Activated effector memory CD4-positive, alpha-beta T cell treated with Interleukin-2 at 50 U/mL for 16 hours (primary cell): ENCODE results near the gene HLCS.

Experiments used
- DNase-seq: peaks from one replicate; pipeline ENCODE4 v3.0.0-alpha.2; 2020

Gene HLCS

GRCh38 chr21:36803816-36804439, 162.5 kb downstream of the HLCS start:
- no peak for DNase-seq

- DNase-seq, result no peak
These were observed 163.3 kb downstream of the HLCS start for GRCh38 chr21:36803051-36803645.

- no peak for DNase-seq
These were observed 165.7 kb downstream of the HLCS start for GRCh38 chr21:36800734-36801133.

GRCh38 chr21:36799869-36800268, 166.6 kb downstream of the HLCS start:
- no peak for DNase-seq

- DNase-seq, result no peak
These were observed 168.0 kb downstream of the HLCS start for GRCh38 chr21:36798491-36798890.

- no peak for DNase-seq
These were observed 170.4 kb downstream of the HLCS start for GRCh38 chr21:36796070-36796469.

- DNase-seq, result no peak
These were observed 173.9 kb downstream of the HLCS start for GRCh38 chr21:36792505-36792967.

GRCh38 chr21:36791695-36792470, 174.6 kb downstream of the HLCS start:
- no peak for DNase-seq

GRCh38 chr21:36791180-36791579, 175.3 kb downstream of the HLCS start:
- no peak for DNase-seq

- DNase-seq, result no peak
These were observed 175.9 kb downstream of the HLCS start for GRCh38 chr21:36790616-36791015.

GRCh38 chr21:36788120-36788638, 178.3 kb downstream of the HLCS start:
- DNase-seq, result no peak

- DNase-seq, result no peak
These were observed 180.3 kb downstream of the HLCS start for GRCh38 chr21:36786186-36786585.

- no peak for DNase-seq
These were observed 180.9 kb downstream of the HLCS start for GRCh38 chr21:36785615-36786014.

- DNase-seq, result no peak
These were observed 181.5 kb downstream of the HLCS start for GRCh38 chr21:36784947-36785346.

GRCh38 chr21:36783612-36784374, 182.7 kb downstream of the HLCS start:
- no peak for DNase-seq

GRCh38 chr21:36780861-36781260, 185.6 kb downstream of the HLCS start:
- no peak for DNase-seq

- no peak for DNase-seq
These were observed 189.4 kb downstream of the HLCS start for GRCh38 chr21:36776981-36777617.

GRCh38 chr21:36773995-36774394, 192.5 kb downstream of the HLCS start:
- no peak for DNase-seq

- no peak for DNase-seq
These were observed 193.4 kb downstream of the HLCS start for GRCh38 chr21:36773117-36773516.

GRCh38 chr21:36769051-36769839, 197.2 kb downstream of the HLCS start:
- no peak for DNase-seq

GRCh38 chr21:36768496-36768895, 198.0 kb downstream of the HLCS start:
- DNase-seq, result no peak

- no peak for DNase-seq
These were observed 199.4 kb downstream of the HLCS start for GRCh38 chr21:36767096-36767495.
